ENCODE results near the gene SPTBN1. TPM values are rescaled to one million over a fixed set of nuclear protein-coding genes. Genes with fewer than 3 reads are reported as not detected.

SPTBN1 gene
- total and polyA plus RNA-seq, 2 of the 13 experiments (the other 11 are each of a cell fraction or from before 2014, with no cell fraction given): 123 to 299 TPM

- DNase-seq (ENCODE audit: low spot score) (no peak), ATAC-seq (no peak), FAIRE-seq (no peak)
- no TSS peak for BruUV-seq (replicated peaks)
- Histone ChIP-seq H3K4me1 (ENCODE audit: insufficient read depth, low read length) (peaks cover 46% of the 10 kb centered on the region), H3K36me3 (replicated peaks in 1 of 2; ENCODE audit: control insufficient read depth in 1 of 2, insufficient read depth in 2 of 2, low read length in 2 of 2) (peaks cover 5 to 9% of the 10 kb centered on the region in 2 experiments; a peak in 1 of 5 replicates), H3K9ac (ENCODE audit: insufficient read depth, low read depth, low read length) (no peak overlapping the region), H3K27me3 (ENCODE audit: control insufficient read depth in 1 of 2, insufficient read depth in 2 of 2, low read length in 2 of 2) (no peaks in the 10 kb centered on the region), H3K4me2 (ENCODE audit: low read depth, low read length) (no peak overlapping the region), H3K27ac (ENCODE audit: extremely low read length, insufficient read depth, low read length) (no peak overlapping the region), H3K9me3 (ENCODE audit: low read length) (no peaks in the 10 kb centered on the region), H4K20me1 (ENCODE audit: insufficient read depth, low read length) (peaks cover 55% of the 10 kb centered on the region), H2AFZ (ENCODE audit: low read length) (no peak overlapping the region), H3K79me2 (ENCODE audit: insufficient read depth, low read length) (peaks cover 96% of the 10 kb centered on the region), H3K4me3 (replicated peaks in 1 of 3; ENCODE audit: insufficient read depth in 1 of 3, low read depth in 2 of 3, low read length in 3 of 3) (no peak overlapping the region)
- WGBS (ENCODE audit: low lambda C conversion rate): 97% methylated on average over 2 of the region's 2 CpGs
- CTCF ChIA-PET (ENCODE audit: low intra/inter-chr PET ratio, low total read pairs): no interaction called here
- in situ Hi-C loops (cut with HindIII; ENCODE audit: extremely low pct_ligation_motif_present, low pct_unique_long_range_greater_than_20kb) (no loop called here), intact Hi-C loops (cut with micrococcal nuclease; ENCODE audit: unreplicated experiment) (no loop called here)
- TF ChIP-seq FOXM1 (CRISPR knock-in tag; IDR thresholded peaks at IDR 0.05): no peak
- no peak for TF ChIP-seq MTERF4 (CRISPR knock-in tag; IDR thresholded peaks at IDR 0.05)
- TF ChIP-seq ZNF644 (CRISPR knock-in tag; IDR thresholded peaks at IDR 0.05; ENCODE audit: low read depth): no peak
- no peak for TF ChIP-seq ARNTL (CRISPR knock-in tag; IDR thresholded peaks at IDR 0.05)
- TF ChIP-seq ZNF841 (CRISPR knock-in tag; IDR thresholded peaks at IDR 0.05; ENCODE audit: borderline replicate concordance): no peak
- TF ChIP-seq ATM (IDR thresholded peaks at IDR 0.05; ENCODE audit: borderline replicate concordance): no peak
- no peak for TF ChIP-seq ZNF335 (CRISPR knock-in tag; IDR thresholded peaks at IDR 0.05)
- POLR2A ChIA-PET: no interaction called here
Observed at GRCh38 chr2:54464341-54464740, 8.2 kb downstream of the SPTBN1 start.

- no TSS peak for BruUV-seq (replicated peaks)
- DNase-seq (ENCODE audit: low spot score) (no peak), FAIRE-seq (no peak), ATAC-seq (no peak)
- Histone ChIP-seq H3K27me3 (ENCODE audit: control insufficient read depth in 1 of 2, insufficient read depth in 2 of 2, low read length in 2 of 2) (no peaks in the 10 kb centered on the region), H3K4me1 (ENCODE audit: insufficient read depth, low read length) (peaks cover 46% of the 10 kb centered on the region), H3K4me3 (replicated peaks in 1 of 3; ENCODE audit: insufficient read depth in 1 of 3, low read depth in 2 of 3, low read length in 3 of 3) (no peak overlapping the region), H4K20me1 (ENCODE audit: insufficient read depth, low read length) (peaks cover 55% of the 10 kb centered on the region), H3K9me3 (ENCODE audit: low read length) (no peaks in the 10 kb centered on the region), H2AFZ (ENCODE audit: low read length) (no peak overlapping the region), H3K36me3 (replicated peaks in 1 of 2; ENCODE audit: control insufficient read depth in 1 of 2, insufficient read depth in 2 of 2, low read length in 2 of 2) (peaks cover 3 to 9% of the 10 kb centered on the region in 2 experiments; a peak in 2 of 5 replicates), H3K79me2 (ENCODE audit: insufficient read depth, low read length) (peaks cover 96% of the 10 kb centered on the region), H3K4me2 (ENCODE audit: low read depth, low read length) (no peak overlapping the region), H3K9ac (ENCODE audit: insufficient read depth, low read depth, low read length) (no peak overlapping the region), H3K27ac (ENCODE audit: extremely low read length, insufficient read depth, low read length) (no peak overlapping the region)
- ChIA-PET POLR2A (no interaction called here), CTCF (ENCODE audit: low intra/inter-chr PET ratio, low total read pairs) (no interaction called here)
- intact Hi-C loops (cut with micrococcal nuclease; ENCODE audit: unreplicated experiment): no loop called here
- in situ Hi-C loops (cut with HindIII; ENCODE audit: extremely low pct_ligation_motif_present, low pct_unique_long_range_greater_than_20kb): no loop called here
- 86% methylated on average over 2 of the region's 2 CpGs for WGBS (ENCODE audit: low lambda C conversion rate)
- TF ChIP-seq CENPT (CRISPR knock-in tag; IDR thresholded peaks at IDR 0.05; ENCODE audit: low read depth): no peak
- no peak for TF ChIP-seq ZNF558 (CRISPR knock-in tag; IDR thresholded peaks at IDR 0.05; ENCODE audit: borderline replicate concordance)
- TF ChIP-seq CC2D1A (CRISPR knock-in tag; IDR thresholded peaks at IDR 0.05): no peak
- TF ChIP-seq NBN (conservative IDR thresholded peaks at IDR 0.05): no peak
- TF ChIP-seq ZNF281 (CRISPR knock-in tag; IDR thresholded peaks at IDR 0.05; ENCODE audit: borderline replicate concordance): no peak
- no peak for TF ChIP-seq HES4 (CRISPR knock-in tag; IDR thresholded peaks at IDR 0.05; ENCODE audit: borderline replicate concordance)
- TF ChIP-seq TAF15 (IDR thresholded peaks at IDR 0.05; ENCODE audit: low read depth, low read length, poor library complexity, severe bottlenecking): no peak
- TF ChIP-seq ZNF572 (CRISPR knock-in tag; IDR thresholded peaks at IDR 0.05): no peak
- TF ChIP-seq ZNF44 (CRISPR knock-in tag; IDR thresholded peaks at IDR 0.05): no peak
- TF ChIP-seq ZFP37 (CRISPR knock-in tag; IDR thresholded peaks at IDR 0.05; ENCODE audit: borderline replicate concordance): no peak
Observed at GRCh38 chr2:54465143-54465542, 9.0 kb downstream of the SPTBN1 start.
